CD4-positive, CD25-positive, alpha-beta regulatory T cell (primary cell): ENCODE results near the gene MTM1. TPM values are rescaled to one million over a fixed set of nuclear protein-coding genes. Genes with fewer than 3 reads are reported as not detected.
A peak's percentile ranks its signal among the peaks of the same experiment; 100 is the strongest.

Source experiments
- ATAC-seq, 2 donors: fragments of 150-1000 bp; cut with Tn5 transposase; one replicate each; pipeline ENCODE4 v1.10.0; 2021; ENCODE audit warnings: low read depth in 2 of 2, moderate number of reproducible peaks in 2 of 2, moderate library complexity in 1 of 2
- DNase-seq, 3 donors: peaks; one replicate each; pipeline versions ENCODE4 v3.0.0 to v3.0.0-alpha.2; 2012 to 2022; ENCODE audit warnings: mixed read lengths in 1 of 3
- H3K27ac ChIP-seq: one replicate; pipeline ENCODE4 v1.7.0; 2013; ENCODE audit warnings: mild to moderate bottlenecking, low read length; ENCODE audit not compliant: insufficient read depth, poor library complexity, severe bottlenecking
- H3K27me3 ChIP-seq: one replicate; pipeline ENCODE4 v1.7.0; 2013; ENCODE audit warnings: low read length; ENCODE audit not compliant: control insufficient read depth, insufficient read depth
- H3K36me3 ChIP-seq: one replicate; pipeline ENCODE4 v1.7.0; 2013; ENCODE audit warnings: mild to moderate bottlenecking, low read length, moderate library complexity; ENCODE audit not compliant: control insufficient read depth, insufficient read depth
- H3K4me1 ChIP-seq: 2 replicates; pipeline ENCODE4 v1.7.0; 2013; ENCODE audit warnings: mild to moderate bottlenecking, low read length; ENCODE audit not compliant: insufficient read depth, control insufficient read depth, poor library complexity, severe bottlenecking
- H3K4me3 ChIP-seq: one replicate; pipeline ENCODE4 v1.7.0; 2013; ENCODE audit warnings: low read depth, mild to moderate bottlenecking, low read length, moderate library complexity
- H3K9me3 ChIP-seq, 2 experiments: 1 replicate in 1 of 2; 2 replicates in 1 of 2; pipeline ENCODE4 v1.7.0; 2013; ENCODE audit warnings: low read length in 2 of 2, mild to moderate bottlenecking in 1 of 2, moderate library complexity in 1 of 2; ENCODE audit not compliant: control insufficient read depth in 2 of 2
- H3K27ac Mint-ChIP-seq, 3 donors: one replicate each; pipeline ENCODE4 v1.8.0; 2020 to 2022; ENCODE audit warnings: mild to moderate bottlenecking in 3 of 3, mixed read lengths in 3 of 3, moderate library complexity in 2 of 3
- H3K27me3 Mint-ChIP-seq: one replicate; pipeline ENCODE4 v1.8.0; 2022; ENCODE audit warnings: mild to moderate bottlenecking, mixed read lengths
- H3K36me3 Mint-ChIP-seq: one replicate; pipeline ENCODE4 v1.8.0; 2020; ENCODE audit warnings: mixed read lengths
- H3K4me1 Mint-ChIP-seq, 4 donors: one replicate each; pipeline ENCODE4 v1.8.0; 2020 to 2022; ENCODE audit warnings: mixed read lengths in 4 of 4, mild to moderate bottlenecking in 1 of 4
- H3K4me3 Mint-ChIP-seq, 4 donors: one replicate each; pipeline ENCODE4 v1.8.0; 2020 to 2022; ENCODE audit warnings: mild to moderate bottlenecking in 4 of 4, mixed read lengths in 4 of 4, moderate library complexity in 3 of 4
- H3K9me3 Mint-ChIP-seq, 7 donors: one replicate each; pipeline ENCODE4 v1.8.0; 2020 to 2022; ENCODE audit warnings: mixed read lengths in 7 of 7, mild to moderate bottlenecking in 3 of 7, moderate library complexity in 2 of 7
- polyA plus RNA-seq, 4 donors: library from polyadenylated mRNA; unstranded; fragments of 300-500 nt; fragmentation: Illumina TruSeq; gene quantifications; one replicate each; pipeline ENCODE4 v1.2.3, GENCODE V29; 2021
- total RNA-seq: library from RNA; stranded (reverse); gene quantifications from one replicate; pipeline ENCODE4 v1.2.3, GENCODE V29; 2022

Gene MTM1
- total and polyA plus RNA-seq, 5 donors from 2014 or later = 19.3 to 31.9 (median 22.0) TPM

DNA sequence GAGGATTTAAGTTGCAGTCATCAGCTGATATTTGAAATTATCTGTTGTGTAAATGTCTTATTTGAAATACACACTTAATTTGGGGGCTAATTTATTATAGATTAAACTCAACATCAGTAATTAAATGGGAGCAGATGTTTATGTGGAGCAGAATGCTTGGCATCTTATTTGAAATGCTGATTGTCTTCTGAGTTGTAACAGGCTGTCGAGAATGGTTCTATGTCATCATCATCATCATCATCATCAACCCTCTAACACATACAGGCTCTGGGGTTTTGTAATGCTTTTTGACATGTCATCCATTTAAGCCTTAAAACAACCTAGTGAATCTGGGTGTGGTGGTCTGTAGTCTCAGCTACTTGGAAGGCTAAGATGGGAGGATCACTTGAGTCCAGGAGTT is 133.0 kb downstream of the MTM1 start:
- Mint-ChIP-seq H3K9me3 (peaks cover 0 to 1% (median 0%) of the 10 kb centered on the region in 7 donors), H3K36me3 (peaks cover 25% of the 10 kb centered on the region), H3K27ac (no peak overlapping the region), H3K4me3 (no peak overlapping the region), H3K4me1 (peaks cover 10 to 73% (median 39%) of the 10 kb centered on the region in 4 donors), H3K27me3 (no peaks in the 10 kb centered on the region)
- Histone ChIP-seq H3K9me3 (no peaks in the 10 kb centered on the region), H3K36me3 (peaks cover 31% of the 10 kb centered on the region), H3K27ac (no peak overlapping the region), H3K27me3 (no peaks in the 10 kb centered on the region), H3K4me1 (peaks cover 16% of the 10 kb centered on the region), H3K4me3 (no peak overlapping the region)
- no peak for ATAC-seq
- no peak for DNase-seq

DNA sequence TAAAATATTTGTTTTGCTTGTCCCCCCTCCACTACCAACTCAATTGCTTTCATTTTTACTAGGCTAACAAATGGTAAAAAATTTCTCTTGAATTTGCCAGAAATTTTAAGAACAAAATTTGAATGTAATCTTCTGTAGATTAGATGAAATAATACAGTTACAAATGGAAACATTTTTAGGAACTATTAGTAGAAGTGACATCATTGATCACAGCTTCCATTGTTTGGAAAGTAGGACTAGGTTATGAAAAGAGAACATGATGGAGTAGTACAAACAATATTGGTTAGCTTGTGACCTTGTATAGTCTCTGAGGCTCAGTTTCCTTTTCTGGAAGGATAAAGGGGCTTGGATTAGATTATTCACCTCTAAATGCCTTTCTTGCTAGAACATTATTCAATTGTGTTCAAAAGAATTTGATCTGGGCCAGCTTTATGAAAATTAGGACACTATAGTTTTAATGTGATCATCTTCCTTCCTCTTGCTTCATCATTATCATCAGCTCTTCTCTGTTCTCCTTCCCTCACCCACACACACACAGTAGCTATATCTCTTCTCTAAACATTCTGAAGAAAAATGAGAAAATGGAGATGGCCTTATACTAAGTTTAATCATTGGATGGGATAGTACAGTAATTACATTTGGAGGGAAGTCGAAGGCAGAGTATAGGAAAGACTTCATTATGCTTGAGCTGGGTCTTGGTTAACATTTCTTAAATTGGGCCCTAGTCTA is 134.7 kb downstream of the MTM1 start:
- H3K4me3 ChIP-seq = no peak overlapping the region
- no peaks in the 10 kb centered on the region for H3K9me3 ChIP-seq
- Mint-ChIP-seq H3K9me3 (peaks cover 0 to 3% (median 0%) of the 10 kb centered on the region in 7 donors), H3K4me3 (no peak overlapping the region), H3K4me1 (peaks cover 5 to 70% (median 36%) of the 10 kb centered on the region in 4 donors), H3K27me3 (no peaks in the 10 kb centered on the region), H3K36me3 (peaks cover 22% of the 10 kb centered on the region), H3K27ac (no peak overlapping the region)
- no peaks in the 10 kb centered on the region for H3K27me3 ChIP-seq
- H3K36me3 ChIP-seq = peaks cover 39% of the 10 kb centered on the region
- H3K4me1 ChIP-seq = peaks cover 4% of the 10 kb centered on the region
- ATAC-seq = no peak
- DNase-seq = no peak
- peak overlapping the region; percentile 33 for H3K27ac ChIP-seq

DNA sequence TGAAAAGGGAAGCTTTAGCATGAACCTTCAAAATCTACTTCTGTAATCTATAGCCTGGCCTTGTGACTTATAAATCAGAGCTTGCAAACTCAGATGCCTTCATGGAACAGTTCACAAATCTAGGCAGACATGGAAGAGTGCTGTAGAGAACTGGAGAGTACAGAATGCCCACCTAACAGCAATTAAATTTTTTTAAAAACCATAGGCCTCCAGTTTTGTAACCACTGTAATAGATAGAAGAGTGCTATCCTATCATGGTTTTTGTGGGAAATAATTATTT is 135.2 kb downstream of the MTM1 start:
- peaks cover 22% of the 10 kb centered on the region for H3K36me3 Mint-ChIP-seq
- H3K4me1 Mint-ChIP-seq = peaks cover 5 to 72% (median 36%) of the 10 kb centered on the region in 4 donors
- DNase-seq (no peak), ATAC-seq (no peak)
- H3K4me3 Mint-ChIP-seq = no peak overlapping the region
- Histone ChIP-seq H3K4me3 (no peak overlapping the region), H3K27me3 (no peaks in the 10 kb centered on the region), H3K27ac (no peak overlapping the region), H3K4me1 (peaks cover 4% of the 10 kb centered on the region), H3K9me3 (no peaks in the 10 kb centered on the region), H3K36me3 (peaks cover 41% of the 10 kb centered on the region)
- H3K9me3 Mint-ChIP-seq = peaks cover 0 to 3% (median 0%) of the 10 kb centered on the region in 7 donors
- H3K27ac Mint-ChIP-seq = no peak overlapping the region
- H3K27me3 Mint-ChIP-seq = no peaks in the 10 kb centered on the region

DNA sequence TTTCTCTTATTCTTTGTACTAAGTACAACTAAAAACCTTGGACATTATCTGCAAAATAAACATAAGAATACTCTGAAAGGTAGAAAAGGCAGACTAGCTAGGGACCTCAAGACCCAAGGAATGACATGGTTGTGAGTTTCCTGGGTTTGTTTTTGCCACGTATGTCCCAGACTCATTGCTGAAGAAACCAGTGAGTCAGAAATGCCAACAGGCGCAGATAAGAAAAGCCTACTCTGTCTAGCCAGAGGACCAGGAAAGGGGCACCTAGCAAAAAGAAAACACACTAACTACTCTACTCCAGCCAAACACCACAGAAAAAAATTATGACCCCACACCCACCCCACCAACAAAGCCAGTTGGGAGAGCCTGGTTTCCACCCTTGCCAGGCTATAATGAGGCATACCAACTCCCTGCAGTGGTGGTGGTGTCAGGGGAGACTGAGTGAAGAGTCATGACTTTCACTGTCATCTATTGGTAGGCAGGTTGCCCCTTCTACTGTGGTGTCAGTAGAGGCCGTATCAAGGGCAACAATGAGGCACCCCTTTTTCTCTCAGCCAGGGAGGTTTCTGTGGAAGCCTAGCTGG is 135.7 kb downstream of the MTM1 start:
- no peaks in the 10 kb centered on the region for H3K27me3 ChIP-seq
- no peak overlapping the region for H3K4me3 ChIP-seq
- Mint-ChIP-seq H3K4me3 (peak overlapping the region in 1 of 4 donors; percentile 41), H3K4me1 (peaks cover 5 to 70% (median 36%) of the 10 kb centered on the region in 4 donors), H3K27me3 (no peaks in the 10 kb centered on the region), H3K36me3 (peaks cover 23% of the 10 kb centered on the region), H3K9me3 (peaks cover 0 to 3% (median 0%) of the 10 kb centered on the region in 7 donors), H3K27ac (peak overlapping the region in 1 of 3 donors; percentile 1)
- H3K27ac ChIP-seq = no peak overlapping the region
- H3K4me1 ChIP-seq = peaks cover 5% of the 10 kb centered on the region
- no peak for DNase-seq
- H3K9me3 ChIP-seq = no peaks in the 10 kb centered on the region
- no peak for ATAC-seq
- peaks cover 45% of the 10 kb centered on the region for H3K36me3 ChIP-seq

DNA sequence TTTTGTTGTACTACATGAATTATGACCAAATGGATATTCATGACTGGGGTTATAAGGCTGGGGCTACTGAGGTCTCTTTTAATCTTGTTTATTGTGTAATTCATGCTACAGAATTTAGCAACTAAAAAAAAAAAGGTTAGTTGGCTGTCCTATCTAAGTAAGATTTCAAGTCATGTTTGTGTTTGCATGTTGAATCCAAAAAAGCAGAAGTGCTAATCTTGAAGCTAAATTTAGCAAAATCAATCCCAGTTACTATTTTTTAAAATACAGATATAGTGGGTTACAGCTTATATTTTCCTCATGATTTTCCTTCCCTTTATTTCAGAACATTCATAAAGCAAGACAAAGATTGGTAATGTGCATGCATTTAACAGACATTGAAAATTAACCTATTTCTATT is 144.2 kb downstream of the MTM1 start:
- Histone ChIP-seq H3K27ac (peak overlapping the region; percentile 5), H3K9me3 (no peaks in the 10 kb centered on the region), H3K36me3 (peaks cover 23% of the 10 kb centered on the region), H3K4me1 (peaks cover 7% of the 10 kb centered on the region), H3K27me3 (no peaks in the 10 kb centered on the region), H3K4me3 (no peak overlapping the region)
- peaks cover 5% of the 10 kb centered on the region for H3K36me3 Mint-ChIP-seq
- peaks cover 4 to 59% (median 32%) of the 10 kb centered on the region in 4 donors for H3K4me1 Mint-ChIP-seq
- ATAC-seq (no peak), DNase-seq (no peak)
- H3K9me3 Mint-ChIP-seq = peaks cover 0 to 2% (median 0%) of the 10 kb centered on the region in 7 donors
- H3K4me3 Mint-ChIP-seq = no peak overlapping the region
- H3K27me3 Mint-ChIP-seq = no peaks in the 10 kb centered on the region
- no peak overlapping the region for H3K27ac Mint-ChIP-seq

DNA sequence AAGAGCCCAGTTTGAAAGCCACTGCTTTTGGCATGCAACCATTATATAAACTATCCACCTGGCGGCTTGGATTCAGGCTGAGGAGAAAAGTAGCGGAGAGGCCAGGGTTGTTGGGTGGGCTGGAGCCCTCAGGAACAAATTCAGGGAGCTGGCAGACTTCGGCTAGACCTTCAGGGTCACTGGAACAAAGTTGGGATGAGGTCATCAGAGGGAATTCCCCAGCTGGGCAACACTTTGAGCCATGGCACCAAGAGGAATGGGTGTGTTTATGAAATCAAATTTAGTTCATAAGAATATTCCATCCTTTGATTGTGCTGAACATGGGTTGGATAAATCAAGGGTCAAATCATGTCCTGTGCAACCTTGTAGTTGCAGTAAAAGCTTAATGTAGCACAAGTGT is 146.8 kb downstream of the MTM1 start:
- Mint-ChIP-seq H3K27me3 (no peaks in the 10 kb centered on the region), H3K4me1 (peaks cover 4 to 45% (median 30%) of the 10 kb centered on the region in 4 donors), H3K27ac (peak overlapping the region in 2 of 3 donors; percentile 53 to 85), H3K9me3 (peaks cover 0 to 1% (median 0%) of the 10 kb centered on the region in 7 donors), H3K36me3 (no peaks in the 10 kb centered on the region), H3K4me3 (no peak overlapping the region)
- DNase-seq (no peak), ATAC-seq (no peak)
- no peak overlapping the region for H3K4me3 ChIP-seq
- no peak overlapping the region for H3K27ac ChIP-seq
- H3K36me3 ChIP-seq = peaks cover 21% of the 10 kb centered on the region
- H3K9me3 ChIP-seq = no peaks in the 10 kb centered on the region
- peaks cover 4% of the 10 kb centered on the region for H3K4me1 ChIP-seq
- no peaks in the 10 kb centered on the region for H3K27me3 ChIP-seq

DNA sequence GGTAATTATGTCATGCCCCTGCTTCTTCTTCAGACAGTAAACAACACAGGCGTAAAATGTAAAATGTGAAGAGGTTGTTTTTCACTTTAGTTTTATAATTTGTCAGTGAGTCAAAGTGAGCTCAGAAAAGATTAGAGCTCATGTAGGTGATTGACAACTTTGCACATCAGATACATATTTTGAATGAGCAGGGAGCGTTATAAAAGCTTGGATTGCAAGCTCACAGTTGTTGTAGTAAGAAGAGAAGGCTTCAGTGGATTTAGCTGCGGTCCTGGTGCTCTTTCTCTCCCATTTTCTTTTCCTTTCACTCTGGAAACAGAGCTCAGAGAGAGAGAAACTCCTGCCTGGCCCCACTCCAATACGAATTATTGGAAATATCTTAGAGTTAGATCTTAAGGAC is 151.2 kb downstream of the MTM1 start:
- DNase-seq = no peak
- peaks cover 18% of the 10 kb centered on the region for H3K36me3 ChIP-seq
- Mint-ChIP-seq H3K27me3 (no peaks in the 10 kb centered on the region), H3K27ac (no peak overlapping the region), H3K4me3 (no peak overlapping the region), H3K4me1 (peaks cover 14 to 34% (median 23%) of the 10 kb centered on the region in 4 donors), H3K36me3 (peaks cover 10% of the 10 kb centered on the region), H3K9me3 (peaks cover 0 to 1% (median 0%) of the 10 kb centered on the region in 7 donors)
- ATAC-seq = no peak
- no peak overlapping the region for H3K27ac ChIP-seq
- H3K9me3 ChIP-seq = peaks cover 0 to 2% of the 10 kb centered on the region in 2 experiments
- H3K4me3 ChIP-seq = no peak overlapping the region
- H3K4me1 ChIP-seq = no peaks in the 10 kb centered on the region
- H3K27me3 ChIP-seq = no peaks in the 10 kb centered on the region
